ENCODE data around the gene GABRB1.

GRCh38 chr4:47050761-47051725 is 19.7 kb downstream of the GABRB1 start:
- TF ChIP-seq SUZ12 (IDR thresholded peaks at IDR 0.05; ENCODE audit: extremely low read depth, insufficient read depth, insufficient read length) (no peak), ZNF274 (IDR thresholded peaks at IDR 0.05; ENCODE audit: low read depth, low read length) (no peak)
